ENCODE results near the gene MAPT.

- TF ChIP-seq, protein P1, sequence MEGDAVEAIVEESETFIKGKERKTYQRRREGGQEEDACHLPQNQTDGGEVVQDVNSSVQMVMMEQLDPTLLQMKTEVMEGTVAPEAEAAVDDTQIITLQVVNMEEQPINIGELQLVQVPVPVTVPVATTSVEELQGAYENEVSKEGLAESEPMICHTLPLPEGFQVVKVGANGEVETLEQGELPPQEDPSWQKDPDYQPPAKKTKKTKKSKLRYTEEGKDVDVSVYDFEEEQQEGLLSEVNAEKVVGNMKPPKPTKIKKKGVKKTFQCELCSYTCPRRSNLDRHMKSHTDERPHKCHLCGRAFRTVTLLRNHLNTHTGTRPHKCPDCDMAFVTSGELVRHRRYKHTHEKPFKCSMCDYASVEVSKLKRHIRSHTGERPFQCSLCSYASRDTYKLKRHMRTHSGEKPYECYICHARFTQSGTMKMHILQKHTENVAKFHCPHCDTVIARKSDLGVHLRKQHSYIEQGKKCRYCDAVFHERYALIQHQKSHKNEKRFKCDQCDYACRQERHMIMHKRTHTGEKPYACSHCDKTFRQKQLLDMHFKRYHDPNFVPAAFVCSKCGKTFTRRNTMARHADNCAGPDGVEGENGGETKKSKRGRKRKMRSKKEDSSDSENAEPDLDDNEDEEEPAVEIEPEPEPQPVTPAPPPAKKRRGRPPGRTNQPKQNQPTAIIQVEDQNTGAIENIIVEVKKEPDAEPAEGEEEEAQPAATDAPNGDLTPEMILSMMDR (IDR thresholded peaks at IDR 0.05; ENCODE audit: insufficient read depth, low read depth, low read length), result no peak
- TF ChIP-seq EZH2 (IDR thresholded peaks at IDR 0.05; ENCODE audit: insufficient read depth, low read length), result no peak
Measured at GRCh38 chr17:45936610-45937009, 42.3 kb downstream of the MAPT start.

Measured in astrocyte (in vitro differentiated cells and primary cell).